Neural crest cell (in vitro differentiated cells): ENCODE measurements around the gene ST6GALNAC5. TPM values are rescaled to one million over a fixed set of nuclear protein-coding genes. Genes with fewer than 3 reads are reported as not detected.
"Not testable (repeated sequence)": the region's sequence is repeated elsewhere in the genome, so short reads cannot be mapped to it uniquely, and the experiment has no call there.

Experiments
- DNase-seq: peaks from one replicate; pipeline ENCODE4 v3.0.0; 2021; ENCODE audit warnings: low read depth, mixed read lengths, low spot score
- H3K27ac Mint-ChIP-seq: one replicate; pipeline ENCODE4 v1.8.0; 2021; ENCODE audit warnings: mild to moderate bottlenecking, mixed read lengths; ENCODE audit not compliant: unreplicated experiment
- H3K27me3 Mint-ChIP-seq: 2 replicates; pipeline ENCODE4 v1.8.0; 2021; ENCODE audit warnings: low read depth, mild to moderate bottlenecking, mixed read lengths
- H3K36me3 Mint-ChIP-seq: 2 replicates; pipeline ENCODE4 v1.8.0; 2021; ENCODE audit warnings: low read depth, mild to moderate bottlenecking, mixed read lengths
- H3K4me1 Mint-ChIP-seq: 2 replicates; pipeline ENCODE4 v1.8.0; 2021; ENCODE audit warnings: mixed read lengths
- H3K4me3 Mint-ChIP-seq: one replicate; pipeline ENCODE4 v1.8.0; 2021; ENCODE audit warnings: mild to moderate bottlenecking, mixed read lengths
- H3K9me3 Mint-ChIP-seq: 2 replicates; pipeline ENCODE4 v1.8.0; 2021; ENCODE audit warnings: mixed read lengths
- CTCF ChIP-seq: fragments of 200-600 bp; sonication (generic); conservative IDR thresholded peaks from 2 replicates; pipeline ENCODE4 v1.5.0; 2021; ENCODE audit warnings: antibody characterized with exemption, mild to moderate bottlenecking
- total RNA-seq: library from RNA; stranded (reverse); gene quantifications from 2 replicates; pipeline ENCODE4 v1.2.1, GENCODE V29; 2021

ST6GALNAC5 gene
- total RNA-seq, 1 donor from 2014 or later = 45.6 TPM

- Mint-ChIP-seq H3K4me3 (no peak overlapping the region), H3K27ac (no peak overlapping the region), H3K27me3 (peaks cover 3% of the 10 kb centered on the region), H3K36me3 (peaks cover 41% of the 10 kb centered on the region), H3K9me3 (peaks cover 8% of the 10 kb centered on the region), H3K4me1 (peaks cover 40% of the 10 kb centered on the region)
- TF ChIP-seq CTCF = no peak
- DNase-seq = no peak
Measured at GRCh38 chr1:76872944-76873343, 5.7 kb downstream of the ST6GALNAC5 start.

GRCh38 chr1:76876655-76877395, 9.5 kb downstream of the ST6GALNAC5 start:
- no peaks in the 10 kb centered on the region for H3K27me3 Mint-ChIP-seq
- peaks cover 26% of the 10 kb centered on the region for H3K4me1 Mint-ChIP-seq
- H3K36me3 Mint-ChIP-seq = peaks cover 42% of the 10 kb centered on the region
- TF ChIP-seq CTCF = no peak
- peak overlapping the region; percentile 69 for H3K27ac Mint-ChIP-seq
- no peak overlapping the region for H3K4me3 Mint-ChIP-seq
- H3K9me3 Mint-ChIP-seq = peaks cover 10% of the 10 kb centered on the region
- DNase-seq = no peak

GRCh38 chr1:76879014-76879413, 11.7 kb downstream of the ST6GALNAC5 start:
- H3K27me3 Mint-ChIP-seq, H3K27ac Mint-ChIP-seq, H3K9me3 Mint-ChIP-seq, H3K4me3 Mint-ChIP-seq, DNase-seq: not testable (repeated sequence)
- Mint-ChIP-seq H3K36me3 (peaks cover 37% of the 10 kb centered on the region), H3K4me1 (peaks cover 18% of the 10 kb centered on the region)

GRCh38 chr1:76881762-76882161, 14.5 kb downstream of the ST6GALNAC5 start:
- DNase-seq = no peak
- peaks cover 2% of the 10 kb centered on the region for H3K9me3 Mint-ChIP-seq
- H3K27ac Mint-ChIP-seq = no peak overlapping the region
- peaks cover 21% of the 10 kb centered on the region for H3K36me3 Mint-ChIP-seq
- peaks cover 14% of the 10 kb centered on the region for H3K4me1 Mint-ChIP-seq
- TF ChIP-seq CTCF = no peak
- no peaks in the 10 kb centered on the region for H3K27me3 Mint-ChIP-seq
- no peak overlapping the region for H3K4me3 Mint-ChIP-seq

GRCh38 chr1:76891931-76892622, 24.8 kb downstream of the ST6GALNAC5 start:
- H3K36me3 Mint-ChIP-seq = peaks cover 23% of the 10 kb centered on the region
- H3K27ac Mint-ChIP-seq = no peak overlapping the region
- H3K27me3 Mint-ChIP-seq = no peaks in the 10 kb centered on the region
- DNase-seq = no peak
- H3K4me3 Mint-ChIP-seq = no peak overlapping the region
- no peak for TF ChIP-seq CTCF
- H3K4me1 Mint-ChIP-seq = peaks cover 36% of the 10 kb centered on the region
- peaks cover 13% of the 10 kb centered on the region for H3K9me3 Mint-ChIP-seq

- H3K4me1 Mint-ChIP-seq = peaks cover 36% of the 10 kb centered on the region
- no peak overlapping the region for H3K27ac Mint-ChIP-seq
- H3K36me3 Mint-ChIP-seq = peaks cover 23% of the 10 kb centered on the region
- peaks cover 13% of the 10 kb centered on the region for H3K9me3 Mint-ChIP-seq
- TF ChIP-seq CTCF = no peak
- H3K27me3 Mint-ChIP-seq = no peaks in the 10 kb centered on the region
- DNase-seq = no peak
- no peak overlapping the region for H3K4me3 Mint-ChIP-seq
Measured at GRCh38 chr1:76892675-76893074, 25.4 kb downstream of the ST6GALNAC5 start.
